ENCODE results near the gene PEPD. TPM values are rescaled to one million over a fixed set of nuclear protein-coding genes. Genes with fewer than 3 reads are reported as not detected.

PEPD gene
- total RNA-seq, 4 donors from 2014 or later = 92.6 to 323 (median 218) TPM

DNA sequence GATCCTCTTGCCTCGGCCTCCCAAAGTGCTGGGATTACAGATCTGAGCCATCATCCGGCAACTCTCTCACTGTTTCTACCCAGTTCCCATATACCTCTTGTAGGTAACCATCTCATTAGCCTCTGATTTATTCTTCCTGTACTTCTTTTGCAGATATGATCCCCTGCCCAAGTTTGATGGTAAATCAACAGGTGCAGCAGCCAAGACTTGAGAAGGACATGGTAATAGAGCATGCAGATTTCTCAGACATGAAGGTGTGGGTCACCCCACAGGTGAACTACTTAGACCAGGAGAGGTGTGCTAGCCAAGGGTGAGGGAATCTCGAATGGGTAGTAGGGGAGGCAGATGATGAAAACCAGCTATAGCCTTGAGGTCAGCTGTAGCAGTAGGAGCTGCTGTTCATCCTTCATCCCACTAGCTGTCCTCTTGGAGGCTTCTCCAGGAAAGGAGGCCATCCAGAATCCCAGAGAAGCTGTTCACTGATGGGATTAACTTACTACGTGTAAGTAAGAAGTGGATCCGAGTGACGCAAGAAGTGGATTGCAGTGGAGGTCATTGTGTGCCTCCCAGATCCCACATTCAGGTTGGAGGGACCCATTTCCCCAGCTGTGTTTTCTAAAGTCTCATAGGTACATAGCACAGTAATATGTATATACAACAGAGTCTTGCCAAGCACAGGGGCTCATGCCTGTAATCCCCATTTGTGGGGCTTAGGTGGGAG lies 158.9 kb downstream of the PEPD start:
- 80 to 84% methylated on average over 3 to 6 of the region's 6 CpGs for WGBS, 2 donors (ENCODE audit: low coverage in 1 of 2)
- H3K27ac ChIP-seq = no peak overlapping the region
- in situ Hi-C loops (cut with MboI; ENCODE audit: low pct_ligation_motif_present in 1 of 4, low pct_unique_long_range_greater_than_20kb in 1 of 4, low sequenced_read_pairs in 3 of 4) = no loop called here

GRCh38 chr19:33359581-33359980 lies 162.0 kb downstream of the PEPD start:
- Histone ChIP-seq H3K36me3 (no peaks in the 10 kb centered on the region), H3K4me3 (no peak overlapping the region), H3K27me3 (no peaks in the 10 kb centered on the region), H3K9me3 (peaks cover 6 to 11% of the 10 kb centered on the region in 2 donors), H3K4me1 (no peaks in the 10 kb centered on the region), H3K27ac (no peak overlapping the region)
- TF ChIP-seq, protein P1, sequence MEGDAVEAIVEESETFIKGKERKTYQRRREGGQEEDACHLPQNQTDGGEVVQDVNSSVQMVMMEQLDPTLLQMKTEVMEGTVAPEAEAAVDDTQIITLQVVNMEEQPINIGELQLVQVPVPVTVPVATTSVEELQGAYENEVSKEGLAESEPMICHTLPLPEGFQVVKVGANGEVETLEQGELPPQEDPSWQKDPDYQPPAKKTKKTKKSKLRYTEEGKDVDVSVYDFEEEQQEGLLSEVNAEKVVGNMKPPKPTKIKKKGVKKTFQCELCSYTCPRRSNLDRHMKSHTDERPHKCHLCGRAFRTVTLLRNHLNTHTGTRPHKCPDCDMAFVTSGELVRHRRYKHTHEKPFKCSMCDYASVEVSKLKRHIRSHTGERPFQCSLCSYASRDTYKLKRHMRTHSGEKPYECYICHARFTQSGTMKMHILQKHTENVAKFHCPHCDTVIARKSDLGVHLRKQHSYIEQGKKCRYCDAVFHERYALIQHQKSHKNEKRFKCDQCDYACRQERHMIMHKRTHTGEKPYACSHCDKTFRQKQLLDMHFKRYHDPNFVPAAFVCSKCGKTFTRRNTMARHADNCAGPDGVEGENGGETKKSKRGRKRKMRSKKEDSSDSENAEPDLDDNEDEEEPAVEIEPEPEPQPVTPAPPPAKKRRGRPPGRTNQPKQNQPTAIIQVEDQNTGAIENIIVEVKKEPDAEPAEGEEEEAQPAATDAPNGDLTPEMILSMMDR (IDR thresholded peaks at IDR 0.05) = no peak
- TF ChIP-seq EP300 (IDR thresholded peaks at IDR 0.05; ENCODE audit: low read depth) (no peak), POLR2AphosphoS5 (IDR thresholded peaks at IDR 0.05) (no peak)
- DNase-seq = no peak
- intact Hi-C loops (cut with DNase I; ENCODE audit: low total_unique reads) = no loop called here
- 71 to 86% methylated on average over 3 of the region's 3 CpGs for WGBS, 2 donors (ENCODE audit: low coverage in 1 of 2)
- in situ Hi-C loops (cut with MboI; ENCODE audit: low pct_ligation_motif_present in 1 of 4, low pct_unique_long_range_greater_than_20kb in 1 of 4, low sequenced_read_pairs in 3 of 4) = no loop called here

More for the DNA sequence above, 158.9 kb downstream of the PEPD start:
- intact Hi-C loops (cut with DNase I; ENCODE audit: low total_unique reads) = no loop called here
- no peak for DNase-seq
- no peaks in the 10 kb centered on the region for H3K9me3 ChIP-seq
- no peaks in the 10 kb centered on the region for H3K36me3 ChIP-seq
- TF ChIP-seq EP300 (IDR thresholded peaks at IDR 0.05; ENCODE audit: low read depth) = no peak
- no peak for TF ChIP-seq POLR2AphosphoS5 (IDR thresholded peaks at IDR 0.05)
- H3K4me3 ChIP-seq = no peak overlapping the region
- no peaks in the 10 kb centered on the region for H3K27me3 ChIP-seq
- peaks cover 0 to 18% (median 11%) of the 10 kb centered on the region in 4 donors for H3K4me1 ChIP-seq

DNA sequence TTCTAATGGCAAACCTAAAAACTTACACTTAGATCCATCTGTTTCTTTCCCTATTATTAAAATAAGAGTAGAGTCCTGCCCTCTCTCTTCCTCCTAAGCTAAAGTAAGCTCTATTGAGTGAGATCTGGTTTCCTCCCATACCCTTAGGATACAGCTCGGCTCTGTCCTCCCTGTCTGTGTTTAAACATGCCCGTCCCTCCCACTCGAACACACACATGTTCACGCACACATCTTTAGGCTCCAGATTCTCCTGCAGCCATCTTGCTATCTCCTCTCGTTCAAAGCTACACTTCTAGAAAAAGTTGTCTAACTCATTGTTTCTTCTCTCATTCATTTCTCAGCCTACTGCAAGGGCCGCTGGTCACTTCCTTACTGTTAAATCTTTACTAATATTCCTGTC lies 163.2 kb downstream of the PEPD start:
- in situ Hi-C loops (cut with MboI; ENCODE audit: low pct_ligation_motif_present in 1 of 4, low pct_unique_long_range_greater_than_20kb in 1 of 4, low sequenced_read_pairs in 3 of 4) (no loop called here), intact Hi-C loops (cut with DNase I; ENCODE audit: low total_unique reads) (no loop called here)
- H3K4me1 ChIP-seq = no peaks in the 10 kb centered on the region
- 76 to 89% methylated on average over 6 of the region's 6 CpGs for WGBS, 2 donors (ENCODE audit: low coverage in 1 of 2)
- no peaks in the 10 kb centered on the region for H3K27me3 ChIP-seq
- TF ChIP-seq EP300 (IDR thresholded peaks at IDR 0.05; ENCODE audit: low read depth) (no peak), POLR2A (IDR thresholded peaks at IDR 0.05) (no peak), POLR2AphosphoS5 (IDR thresholded peaks at IDR 0.05) (no peak)
- TF ChIP-seq, protein P1 (IDR thresholded peaks at IDR 0.05) = no peak
- H3K36me3 ChIP-seq = no peaks in the 10 kb centered on the region
- peaks cover 6 to 11% of the 10 kb centered on the region in 2 donors for H3K9me3 ChIP-seq
- H3K4me3 ChIP-seq = no peak overlapping the region
- DNase-seq = no peak
- no peak overlapping the region for H3K27ac ChIP-seq

DNA sequence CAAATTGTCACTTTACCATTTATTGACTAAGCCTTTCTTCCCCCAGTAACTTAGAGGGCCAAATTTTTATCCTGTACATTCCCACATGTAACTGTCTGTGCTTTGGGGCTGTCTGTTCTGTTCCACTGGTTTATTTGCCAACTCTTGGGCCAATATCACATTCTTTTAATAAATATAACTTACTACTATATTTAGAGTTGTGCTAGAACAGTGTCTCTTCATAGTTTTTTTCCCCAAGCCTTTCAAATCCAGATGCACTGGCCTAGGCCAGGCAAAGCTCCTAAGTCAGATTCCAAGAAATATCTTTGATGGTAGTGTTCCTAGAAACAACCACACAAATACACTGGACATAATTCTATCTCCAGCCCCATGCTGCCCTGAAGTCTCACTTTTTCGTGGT lies 164.0 kb downstream of the PEPD start:
- H3K9me3 ChIP-seq = peaks cover 6 to 11% of the 10 kb centered on the region in 2 donors
- no peak for DNase-seq
- in situ Hi-C loops (cut with MboI; ENCODE audit: low pct_ligation_motif_present in 1 of 4, low pct_unique_long_range_greater_than_20kb in 1 of 4, low sequenced_read_pairs in 3 of 4) = no loop called here
- WGBS, 2 donors (ENCODE audit: low coverage in 1 of 2) = 64% methylated on average over 1 of the region's 1 CpG; no CpG with 5 or more reads in 1 of the 2 donors
- H3K27ac ChIP-seq = no peak overlapping the region
- H3K27me3 ChIP-seq = no peaks in the 10 kb centered on the region
- H3K4me3 ChIP-seq = no peak overlapping the region
- H3K4me1 ChIP-seq = no peaks in the 10 kb centered on the region
- intact Hi-C loops (cut with DNase I; ENCODE audit: low total_unique reads) = no loop called here
- no peaks in the 10 kb centered on the region for H3K36me3 ChIP-seq
- TF ChIP-seq POLR2AphosphoS5 (IDR thresholded peaks at IDR 0.05) (no peak), EP300 (IDR thresholded peaks at IDR 0.05; ENCODE audit: low read depth) (no peak), POLR2A (IDR thresholded peaks at IDR 0.05) (no peak)
- TF ChIP-seq, protein P1 (IDR thresholded peaks at IDR 0.05) = no peak

All from transverse colon (tissue), 4 donors.